ENCODE results near the gene RMND1. TPM values are rescaled to one million over a fixed set of nuclear protein-coding genes. Genes with fewer than 3 reads are reported as not detected.

RMND1 gene
- polyA plus RNA-seq, 2 of the 4 experiments (the other 2 are of a cell fraction), result 11.7 to 13.1 TPM

GRCh38 chr6:151414641-151415260 is 37.2 kb downstream of the RMND1 start:
- Histone ChIP-seq H3K4me2 (no peak overlapping the region), H3K4me1 (no peaks in the 10 kb centered on the region), H3K27ac (no peak overlapping the region), H3K9me3 (no peaks in the 10 kb centered on the region), H3K4me3 (no peak overlapping the region)
- DNase-seq (ENCODE audit: low read depth in 1 of 2, low spot score in 1 of 2) (no peak), ATAC-seq (no peak), FAIRE-seq (no peak)
- ChIA-PET POLR2A (no interaction called here), CTCF (interaction anchor here (0.7 kb wide), 1 partner anchor 9 kb away, joined by 3 read pairs; no protein-coding TSS in a partner anchor)
- 92% methylated on average over 3 of the region's 3 CpGs for WGBS (ENCODE audit: missing lambda C conversion rate)
- TF ChIP-seq RAD21 (conservative IDR thresholded peaks at IDR 0.05 in 1 of 2, IDR thresholded peaks at IDR 0.05 in 1 of 2) (no peak), TFCP2L1 (CRISPR knock-in tag; IDR thresholded peaks at IDR 0.05) (no peak), MAZ (IDR thresholded peaks at IDR 0.05; ENCODE audit: borderline replicate concordance, low read depth, low read length) (no peak), FOXS1 (CRISPR knock-in tag; IDR thresholded peaks at IDR 0.05) (no peak), CHD2 (IDR thresholded peaks at IDR 0.05; ENCODE audit: low read length, partially characterized antibody) (no peak), NFE2L2 (conservative IDR thresholded peaks at IDR 0.05; ENCODE audit: low read length) (no peak), CTCF (IDR thresholded peaks at IDR 0.05) (no peak), POLR2AphosphoS2 (conservative IDR thresholded peaks at IDR 0.05; ENCODE audit: low read length) (no peak), REST (IDR thresholded peaks at IDR 0.05) (no peak), RARB (CRISPR knock-in tag; IDR thresholded peaks at IDR 0.05) (no peak)

- Histone ChIP-seq H3K4me2 (no peak overlapping the region), H3K27ac (no peak overlapping the region), H3K9me3 (no peaks in the 10 kb centered on the region), H3K4me1 (no peaks in the 10 kb centered on the region), H3K4me3 (no peak overlapping the region)
- 93% methylated on average over 7 of the region's 8 CpGs for WGBS (ENCODE audit: missing lambda C conversion rate)
- ATAC-seq (no peak), FAIRE-seq (no peak), DNase-seq (ENCODE audit: low read depth in 1 of 2, low spot score in 1 of 2) (no peak)
- POLR2A ChIA-PET, result no interaction called here
- CTCF ChIA-PET, result no interaction called here
- TF ChIP-seq HES2 (IDR thresholded peaks at IDR 0.05) (no peak), TP53 (CRISPR knock-in tag; IDR thresholded peaks at IDR 0.05) (no peak), ZFP36 (IDR thresholded peaks at IDR 0.05; ENCODE audit: borderline replicate concordance, partially characterized antibody) (no peak), HOXA7 (CRISPR knock-in tag; IDR thresholded peaks at IDR 0.05) (no peak), FOXS1 (CRISPR knock-in tag; IDR thresholded peaks at IDR 0.05) (no peak), REST (IDR thresholded peaks at IDR 0.05) (no peak), PHF8 (IDR thresholded peaks at IDR 0.05; ENCODE audit: borderline replicate concordance, low read depth) (no peak), HMGXB4 (CRISPR knock-in tag; IDR thresholded peaks at IDR 0.05; ENCODE audit: borderline replicate concordance) (no peak), ELK1 (IDR thresholded peaks at IDR 0.05; ENCODE audit: low read depth, low read length) (no peak), CHD2 (IDR thresholded peaks at IDR 0.05; ENCODE audit: low read length, partially characterized antibody) (no peak), ATOH8 (CRISPR knock-in tag; IDR thresholded peaks at IDR 0.05; ENCODE audit: low read depth) (no peak), JUNB (IDR thresholded peaks at IDR 0.05) (no peak)
These were observed 38.4 kb downstream of the RMND1 start for GRCh38 chr6:151413372-151414145.
